B cell (primary cell): ENCODE results near the gene LCE3C. TPM values are rescaled to one million over a fixed set of nuclear protein-coding genes. Genes with fewer than 3 reads are reported as not detected.

ENCODE experiments used
- ATAC-seq: fragments of 200-7000 bp; cut with Tn5 transposase; one replicate; pipeline ENCODE4 v1.10.0; 2021; ENCODE audit warnings: low read depth, mild to moderate bottlenecking, moderate number of reproducible peaks, moderate library complexity
- CTCF ChIA-PET: fragments of 350-600 bp; sonication (Branson Sonifier 250); formaldehyde crosslinking; loops from one replicate; lab custom pipeline; 2021; ENCODE audit warnings: antibody characterized with exemption, inconsistent platforms; lab: Charles Lee
- POLR2A ChIA-PET: fragments of 350-600 bp; sonication (Branson Sonifier 250); formaldehyde crosslinking; loops from one replicate; lab custom pipeline; 2021; ENCODE audit warnings: antibody characterized with exemption; lab: Charles Lee
- DNase-seq: peaks from one replicate; pipeline ENCODE4 v3.0.0; 2013
- H2AFZ ChIP-seq: 2 replicates; pipeline ENCODE4 v1.6.1; 2012; ENCODE audit warnings: mild to moderate bottlenecking, low read depth, low read length; ENCODE audit not compliant: insufficient read depth, poor library complexity, severe bottlenecking
- H3K27ac ChIP-seq, 2 donors: 1 replicate in 1 of 2; 2 replicates in 1 of 2; pipeline ENCODE4 v1.5.1; 2012 to 2013; ENCODE audit warnings: low read length in 2 of 2, mild to moderate bottlenecking in 2 of 2, moderate library complexity in 1 of 2
- H3K27me3 ChIP-seq, 4 experiments: fragments of 200-600 bp in 1 of 4; sonication (generic) in 1 of 4; replicated peaks in 1 of 4; 1 replicate in 2 of 4; 2 replicates in 2 of 4; pipeline versions ENCODE4 v1.6.1 to v1.7.0; 2013 to 2016; ENCODE audit warnings: low read length in 3 of 4, mild to moderate bottlenecking in 2 of 4, mixed read lengths in 1 of 4, moderate library complexity in 1 of 4; ENCODE audit not compliant: insufficient read depth in 4 of 4, control insufficient read depth in 3 of 4; ENCODE audit errors: control extremely low read depth in 1 of 4
- H3K36me3 ChIP-seq, 2 experiments: replicated peaks in 1 of 2; 1 replicate in 1 of 2; 2 replicates in 1 of 2; pipeline versions ENCODE4 v1.6.1 to v1.7.1; 2013; ENCODE audit warnings: low read length in 1 of 2; ENCODE audit not compliant: insufficient read depth in 2 of 2, control insufficient read depth in 1 of 2; ENCODE audit errors: control extremely low read depth in 1 of 2, extremely low read depth in 1 of 2
- H3K4me1 ChIP-seq, 2 donors: fragments of 200-600 bp in 1 of 2; sonication (generic) in 1 of 2; 1 replicate in 1 of 2; 2 replicates in 1 of 2; pipeline versions ENCODE4 v1.5.1 to v1.6.1; 2013 to 2017; ENCODE audit warnings: low read length in 2 of 2; ENCODE audit not compliant: control insufficient read depth in 2 of 2, insufficient read depth in 2 of 2
- H3K4me2 ChIP-seq: replicated peaks from 2 replicates; pipeline ENCODE3; 2012; ENCODE audit warnings: mild to moderate bottlenecking, low read depth, low read length; ENCODE audit not compliant: poor library complexity, severe bottlenecking
- H3K4me3 ChIP-seq, 5 experiments: fragments of 200-600 bp in 1 of 5; sonication (generic) in 1 of 5; 1 replicate in 3 of 5; 2 replicates in 2 of 5; pipeline versions ENCODE4 v1.5.1 to v1.7.0; 2011 to 2016; ENCODE audit warnings: low read length in 4 of 5, mild to moderate bottlenecking in 4 of 5, low read depth in 2 of 5, control low read depth in 1 of 5, moderate library complexity in 1 of 5; ENCODE audit not compliant: insufficient read depth in 1 of 5; ENCODE audit errors: control extremely low read depth in 1 of 5, extremely low read depth in 1 of 5
- H3K79me2 ChIP-seq: fragments of 200-600 bp; sonication (generic); one replicate; pipeline ENCODE4 v1.6.0; 2016; ENCODE audit warnings: low read length; ENCODE audit not compliant: control insufficient read depth, insufficient read depth
- H3K9ac ChIP-seq: fragments of 200-600 bp; sonication (generic); 2 replicates; pipeline ENCODE4 v1.6.1; 2017; ENCODE audit warnings: mild to moderate bottlenecking, low read length, moderate library complexity
- H3K9me3 ChIP-seq, 3 donors: one replicate each; pipeline versions ENCODE4 v1.6.1 to v1.7.1; 2013; ENCODE audit warnings: low read length in 2 of 3; ENCODE audit not compliant: control insufficient read depth in 2 of 3, insufficient read depth in 1 of 3; ENCODE audit errors: control extremely low read depth in 1 of 3
- H4K20me1 ChIP-seq: 2 replicates; pipeline ENCODE4 v1.6.0; 2012; ENCODE audit warnings: mild to moderate bottlenecking, low read length; ENCODE audit not compliant: insufficient read depth, control insufficient read depth, poor library complexity, severe bottlenecking
- H3K27ac Mint-ChIP-seq: one replicate; pipeline ENCODE4 v1.8.0; 2021; ENCODE audit warnings: mixed read lengths
- H3K27me3 Mint-ChIP-seq: one replicate; pipeline ENCODE4 v1.8.0; 2021; ENCODE audit warnings: mixed read lengths
- H3K4me1 Mint-ChIP-seq: one replicate; pipeline ENCODE4 v1.8.0; 2021; ENCODE audit warnings: mixed read lengths
- H3K4me3 Mint-ChIP-seq: one replicate; pipeline ENCODE4 v1.8.0; 2021; ENCODE audit warnings: mixed read lengths
- H3K9me3 Mint-ChIP-seq: one replicate; pipeline ENCODE4 v1.8.0; 2022; ENCODE audit warnings: mixed read lengths; ENCODE audit not compliant: insufficient read depth
- CTCF ChIP-seq: fragments of 200-600 bp; IDR thresholded peaks from one replicate; pipeline ENCODE4 v1.8.0; 2022; ENCODE audit warnings: antibody characterized with exemption, mild to moderate bottlenecking
- EZH2 ChIP-seq: IDR thresholded peaks from 2 replicates; pipeline ENCODE4 v1.6.1; 2012; ENCODE audit warnings: borderline replicate concordance, low read depth, mild to moderate bottlenecking, moderate library complexity, low read length; ENCODE audit not compliant: insufficient read depth, poor library complexity, severe bottlenecking
- WGBS: methylation state at CpG from one replicate; pipeline ENCODE4 v1.1.5; 2013; ENCODE audit warnings: missing lambda C conversion rate; ENCODE audit not compliant: insufficient coverage; 5-methylcytosine and 5-hydroxymethylcytosine counted together
- intact Hi-C: fragments of 100-400 bp; cut with micrococcal nuclease; formaldehyde crosslinking; loops from one replicate; pipeline ENCODE4 v1.10.0; 2022
- polyA plus RNA-seq: library from polyadenylated mRNA; depleted of rRNA; stranded (reverse); fragments of >200 nt; gene quantifications from 2 replicates; pipeline ENCODE4 v1.2.3, GENCODE V29; 2012
- total RNA-seq, 2 donors: library from RNA; stranded (reverse); fragments of 120-200 nt in 1 of 2; gene quantifications; 1 replicate in 1 of 2; 2 replicates in 1 of 2; pipeline versions ENCODE4 v1.2.3 to v1.2.4, GENCODE V29; 2013 to 2022

LCE3C gene
- total and polyA plus RNA-seq, 2 donors (not counting 1 experiment from before 2014, with no cell fraction given), result not detected

GRCh38 chr1:152585586-152585985, 14.4 kb upstream of the LCE3C start:
- Histone ChIP-seq H3K79me2 (no peaks in the 10 kb centered on the region), H3K27ac (no peak overlapping the region), H3K4me1 (no peaks in the 10 kb centered on the region), H3K36me3 (no peaks in the 10 kb centered on the region), H2AFZ (no peak overlapping the region), H3K27me3 (no peaks in the 10 kb centered on the region), H3K9ac (no peak overlapping the region), H3K4me3 (no peak overlapping the region), H3K9me3 (peaks cover 0 to 1% (median 0%) of the 10 kb centered on the region in 3 donors), H4K20me1 (no peaks in the 10 kb centered on the region), H3K4me2 (no peak overlapping the region)
- no peak overlapping the region for H3K4me3 Mint-ChIP-seq
- no peak for ATAC-seq
- no peaks in the 10 kb centered on the region for H3K9me3 Mint-ChIP-seq
- no peak overlapping the region for H3K27ac Mint-ChIP-seq
- intact Hi-C loops, result no loop called here
- TF ChIP-seq CTCF (no peak), EZH2 (no peak)
- DNase-seq, result no peak
- no CpG with 5 or more reads among the region's 1 CpG for WGBS
- peaks cover 2% of the 10 kb centered on the region for H3K27me3 Mint-ChIP-seq
- POLR2A ChIA-PET, result no interaction called here
- no peaks in the 10 kb centered on the region for H3K4me1 Mint-ChIP-seq
- CTCF ChIA-PET, result no interaction called here

- Histone ChIP-seq H3K9me3 (peaks cover 6 to 11% (median 6%) of the 10 kb centered on the region in 3 donors), H3K27ac (no peak overlapping the region), H3K36me3 (no peaks in the 10 kb centered on the region), H3K27me3 (peaks cover 0 to 2% (median 0%) of the 10 kb centered on the region in 4 experiments), H4K20me1 (no peaks in the 10 kb centered on the region), H2AFZ (no peak overlapping the region), H3K9ac (no peak overlapping the region), H3K4me2 (no peak overlapping the region), H3K4me3 (no peak overlapping the region), H3K79me2 (no peaks in the 10 kb centered on the region), H3K4me1 (no peaks in the 10 kb centered on the region)
- no peak for DNase-seq
- ChIA-PET POLR2A (no interaction called here), CTCF (no interaction called here)
- H3K27me3 Mint-ChIP-seq, result no peaks in the 10 kb centered on the region
- TF ChIP-seq CTCF (no peak), EZH2 (no peak)
- intact Hi-C loops, result no loop called here
- H3K4me3 Mint-ChIP-seq, result no peak overlapping the region
- no peaks in the 10 kb centered on the region for H3K9me3 Mint-ChIP-seq
- H3K27ac Mint-ChIP-seq, result no peak overlapping the region
- 83% methylated on average over 1 of the region's 2 CpGs for WGBS
- no peak for ATAC-seq
- H3K4me1 Mint-ChIP-seq, result no peaks in the 10 kb centered on the region
These were observed 3.0 kb upstream of the LCE3C start for GRCh38 chr1:152596986-152597385.
